Measurements from ENCODE around the gene RPL13A. TPM values are rescaled to one million over a fixed set of nuclear protein-coding genes. Genes with fewer than 3 reads are reported as not detected.
A peak's percentile ranks its signal among the peaks of the same experiment; 100 is the strongest.
"Not testable (repeated sequence)": the region's sequence is repeated elsewhere in the genome, so short reads cannot be mapped to it uniquely, and the experiment has no call there.

Gene RPL13A
- total RNA-seq, 1 experiment from 2014 or later: 1,714 TPM

DNA sequence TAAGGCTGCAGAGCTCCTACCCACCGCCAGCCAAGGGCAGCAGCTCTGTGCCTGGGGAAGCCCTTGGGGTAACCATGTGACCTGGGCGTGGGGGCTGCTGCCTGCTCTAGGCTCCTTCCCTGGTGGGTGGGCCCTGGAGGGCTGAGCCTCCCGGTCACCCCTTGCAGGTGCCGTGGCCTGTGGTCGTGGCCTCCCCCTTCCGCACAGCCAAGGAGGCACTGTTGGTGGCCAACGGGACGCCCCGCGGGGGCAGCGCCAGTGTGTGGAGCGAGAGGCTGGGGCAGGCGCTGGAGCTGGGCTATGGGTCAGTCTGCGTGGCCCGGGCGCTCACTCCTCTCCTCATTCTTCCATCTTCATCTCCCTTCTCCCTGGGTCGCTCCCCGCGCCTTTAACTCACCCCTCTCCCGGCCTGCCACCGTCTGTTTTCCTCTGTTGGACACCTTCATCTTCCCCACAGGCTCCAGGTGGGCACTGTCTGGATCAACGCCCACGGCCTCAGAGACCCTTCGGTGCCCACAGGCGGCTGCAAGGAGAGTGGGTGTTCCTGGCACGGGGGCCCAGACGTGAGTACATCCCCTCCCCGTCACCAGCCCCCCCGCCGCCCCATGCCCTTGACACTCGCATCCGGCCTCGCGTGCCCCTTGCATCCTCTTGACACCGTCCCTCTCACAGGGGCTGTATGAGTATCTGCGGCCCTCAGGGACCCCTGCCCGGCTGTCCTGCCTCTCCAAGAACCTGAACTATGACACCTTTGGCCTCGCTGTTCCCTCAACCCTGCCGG, 23.3 kb upstream of the RPL13A start:
- H3K36me3 ChIP-seq: peaks cover 28% of the 10 kb centered on the region
- H3K27ac ChIP-seq: no peak overlapping the region
- no peak for DNase-seq (ENCODE audit: low read depth in 1 of 2, low spot score in 2 of 2)
- H3K9me3 ChIP-seq (replicated peaks): no peaks in the 10 kb centered on the region
- H3K27me3 ChIP-seq (replicated peaks): no peaks in the 10 kb centered on the region
- H3K4me3 ChIP-seq: no peak overlapping the region
- H3K4me1 ChIP-seq (replicated peaks): no peaks in the 10 kb centered on the region

DNA sequence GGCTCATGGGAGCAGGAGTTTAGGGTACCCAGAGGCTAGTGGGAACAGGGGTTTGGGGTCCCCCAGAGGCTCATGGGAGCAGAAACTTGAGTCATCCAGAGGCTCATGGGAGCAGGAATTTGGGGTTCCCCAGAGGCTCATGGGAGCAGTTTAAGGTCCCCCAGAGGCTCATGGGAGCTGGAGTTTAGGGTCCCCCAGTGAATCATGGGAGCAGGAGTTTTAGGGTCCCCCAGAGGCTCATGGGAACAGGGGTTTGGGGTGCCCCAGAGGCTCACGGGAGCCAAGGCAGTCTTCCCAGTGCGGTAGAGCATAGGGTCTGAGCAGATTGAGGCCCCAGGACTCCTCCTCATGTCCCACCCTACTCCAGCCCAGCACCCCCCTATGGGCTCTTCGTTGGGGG, 22.0 kb upstream of the RPL13A start:
- no peaks in the 10 kb centered on the region for H3K4me1 ChIP-seq (replicated peaks)
- no peaks in the 10 kb centered on the region for H3K9me3 ChIP-seq (replicated peaks)
- H3K27me3 ChIP-seq (replicated peaks): no peaks in the 10 kb centered on the region
- H3K36me3 ChIP-seq: peaks cover 29% of the 10 kb centered on the region
- H3K4me3 ChIP-seq: no peak overlapping the region
- DNase-seq (ENCODE audit: low read depth in 1 of 2, low spot score in 2 of 2): no peak
- H3K27ac ChIP-seq: no peak overlapping the region

DNA sequence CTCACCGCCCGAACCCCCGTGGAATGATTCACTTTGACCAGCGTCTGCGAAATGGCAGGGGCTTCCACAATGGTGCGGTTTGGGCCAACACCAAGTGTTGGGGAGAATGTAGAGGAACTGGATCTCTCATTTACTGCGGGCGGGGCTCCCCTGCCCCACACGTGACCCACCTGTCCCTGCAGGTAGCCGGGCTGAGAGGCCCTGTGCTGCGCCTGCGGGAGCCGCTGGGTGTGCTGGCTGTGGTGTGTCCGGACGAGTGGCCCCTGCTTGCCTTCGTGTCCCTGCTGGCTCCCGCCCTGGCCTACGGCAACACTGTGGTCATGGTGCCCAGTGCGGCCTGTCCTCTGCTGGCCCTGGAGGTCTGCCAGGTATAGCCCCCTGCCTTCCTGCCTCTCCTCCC, 19.2 kb upstream of the RPL13A start:
- DNase-seq (ENCODE audit: low read depth in 1 of 2, low spot score in 2 of 2): no peak
- H3K4me1 ChIP-seq (replicated peaks): no peaks in the 10 kb centered on the region
- H3K36me3 ChIP-seq: peaks cover 29% of the 10 kb centered on the region
- no peaks in the 10 kb centered on the region for H3K9me3 ChIP-seq (replicated peaks)
- H3K27ac ChIP-seq: no peak overlapping the region
- no peaks in the 10 kb centered on the region for H3K27me3 ChIP-seq (replicated peaks)
- no peak overlapping the region for H3K4me3 ChIP-seq

DNA sequence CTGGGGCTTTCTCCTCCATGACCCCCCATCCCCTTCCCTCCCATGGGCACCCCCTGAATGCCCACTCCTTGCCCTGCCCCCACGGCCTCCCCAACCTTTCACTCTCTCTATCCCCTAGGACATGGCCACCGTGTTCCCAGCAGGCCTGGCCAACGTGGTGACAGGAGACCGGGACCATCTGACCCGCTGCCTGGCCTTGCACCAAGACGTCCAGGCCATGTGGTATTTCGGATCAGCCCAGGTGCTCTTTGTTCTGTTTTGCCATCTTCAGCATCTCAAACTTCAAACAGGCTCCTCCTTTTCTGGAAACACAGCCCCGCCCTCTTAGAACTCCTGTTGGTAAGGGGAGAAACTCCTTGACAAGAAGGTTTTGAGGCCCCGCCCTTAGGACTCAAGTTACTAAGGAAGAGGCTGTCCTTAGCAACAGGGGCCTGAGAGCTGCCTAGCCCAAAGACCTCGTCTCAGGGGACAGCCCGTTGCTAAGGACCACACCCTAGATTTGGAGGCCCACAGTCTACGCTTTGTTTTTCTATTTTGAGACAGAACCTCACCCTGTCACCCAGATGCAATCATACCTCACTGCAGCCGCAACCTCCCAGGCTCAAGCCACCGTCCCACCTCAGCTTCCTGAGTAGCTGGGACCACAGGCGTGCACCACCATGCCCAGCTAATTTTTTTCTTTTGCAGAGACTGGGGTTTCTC, 18.5 kb upstream of the RPL13A start:
- no peak for DNase-seq (ENCODE audit: low read depth in 1 of 2, low spot score in 2 of 2)
- no peaks in the 10 kb centered on the region for H3K9me3 ChIP-seq (replicated peaks)
- no peak overlapping the region for H3K27ac ChIP-seq
- H3K27me3 ChIP-seq (replicated peaks): no peaks in the 10 kb centered on the region
- H3K4me3 ChIP-seq: no peak overlapping the region
- peaks cover 27% of the 10 kb centered on the region for H3K36me3 ChIP-seq
- H3K4me1 ChIP-seq (replicated peaks): peaks cover 4% of the 10 kb centered on the region

DNA sequence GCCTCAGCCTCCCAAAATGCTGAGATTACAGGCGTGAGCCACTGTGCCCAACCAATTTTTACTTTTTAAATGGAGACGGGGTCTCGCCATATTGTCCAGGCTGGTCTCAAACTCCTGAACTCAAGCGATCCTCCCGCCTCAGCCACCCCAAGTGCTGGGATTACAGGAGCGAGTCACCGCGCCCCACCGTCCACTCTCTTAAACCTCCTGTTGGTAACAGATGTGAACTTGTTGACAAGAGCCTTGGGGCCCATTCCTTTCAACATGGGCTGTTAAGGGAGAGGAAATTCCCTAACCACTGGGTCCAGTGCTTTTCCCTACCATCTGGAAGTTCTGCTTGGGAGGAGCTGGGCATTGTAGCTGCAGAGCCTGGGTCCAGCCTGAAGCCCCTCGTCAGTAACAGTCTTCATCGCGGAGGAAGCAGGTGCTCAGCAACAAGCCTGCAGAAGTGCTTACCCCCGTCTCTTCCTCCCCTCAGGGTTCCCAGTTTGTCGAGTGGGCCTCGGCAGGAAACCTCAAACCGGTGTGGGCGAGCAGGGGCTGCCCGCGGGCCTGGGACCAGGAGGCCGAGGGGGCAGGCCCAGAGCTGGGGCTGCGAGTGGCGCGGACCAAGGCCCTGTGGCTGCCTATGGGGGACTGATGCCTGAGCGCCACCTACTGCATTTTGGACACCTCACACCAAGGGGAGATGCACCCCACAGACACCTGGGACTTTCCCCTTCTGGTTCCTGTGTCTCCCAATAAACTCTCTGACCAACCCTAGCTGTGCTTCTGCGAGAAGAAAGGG, 17.4 kb upstream of the RPL13A start:
- Histone ChIP-seq H3K36me3 (peaks cover 21% of the 10 kb centered on the region), H3K4me1 (replicated peaks) (peaks cover 4% of the 10 kb centered on the region), H3K9me3 (replicated peaks) (no peaks in the 10 kb centered on the region), H3K27ac (no peak overlapping the region), H3K27me3 (replicated peaks) (no peaks in the 10 kb centered on the region), H3K4me3 (no peak overlapping the region)
- DNase-seq (ENCODE audit: low read depth in 1 of 2, low spot score in 2 of 2): no peak

DNA sequence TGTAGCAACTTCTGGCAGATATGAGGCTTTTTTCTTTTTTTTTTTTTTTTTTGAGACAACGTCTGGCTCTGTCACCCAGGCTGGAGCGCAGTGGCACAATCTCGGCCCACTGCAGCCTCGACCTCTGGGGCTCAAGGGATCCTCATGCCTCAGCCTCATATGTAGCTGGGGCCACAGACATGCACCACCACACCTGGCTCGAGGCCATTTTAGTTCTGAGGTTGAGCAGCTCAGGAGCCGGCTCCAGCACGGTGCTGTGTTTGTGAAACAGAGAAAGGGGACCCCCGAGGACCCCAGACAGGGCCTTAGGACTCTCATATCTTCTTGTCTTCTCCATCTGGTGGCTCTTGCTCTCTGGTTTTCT, 16.8 kb upstream of the RPL13A start:
- Histone ChIP-seq H3K9me3 (replicated peaks) (no peaks in the 10 kb centered on the region), H3K27me3 (replicated peaks) (no peaks in the 10 kb centered on the region), H3K27ac (no peak overlapping the region), H3K4me3 (no peak overlapping the region), H3K4me1 (replicated peaks) (peaks cover 4% of the 10 kb centered on the region), H3K36me3 (peaks cover 16% of the 10 kb centered on the region)
- no peak for DNase-seq (ENCODE audit: low read depth in 1 of 2, low spot score in 2 of 2)

DNA sequence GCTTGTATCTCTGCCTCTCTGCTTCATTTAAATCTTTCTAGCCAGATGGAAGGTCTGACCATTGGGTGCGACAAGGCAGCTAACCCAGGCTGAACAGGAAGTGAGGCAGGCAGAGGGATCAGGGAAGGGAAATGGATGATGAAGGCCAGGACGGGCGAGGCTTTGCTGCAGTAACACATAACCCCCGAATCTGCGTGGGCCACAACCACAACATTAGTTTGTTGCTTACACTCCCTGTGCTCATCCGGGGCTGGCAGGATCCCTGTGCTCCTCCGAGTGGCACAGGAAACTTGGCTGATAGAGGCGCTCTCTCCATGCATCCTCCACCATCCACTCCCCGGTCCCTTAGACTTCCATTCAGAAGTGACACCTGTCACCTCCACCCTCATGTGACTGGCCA, 14.5 kb upstream of the RPL13A start:
- Histone ChIP-seq H3K27me3 (replicated peaks) (no peaks in the 10 kb centered on the region), H3K4me3 (no peak overlapping the region), H3K36me3 (peaks cover 11% of the 10 kb centered on the region), H3K27ac (no peak overlapping the region), H3K4me1 (replicated peaks) (peaks cover 4% of the 10 kb centered on the region), H3K9me3 (replicated peaks) (no peaks in the 10 kb centered on the region)
- no peak for DNase-seq (ENCODE audit: low read depth in 1 of 2, low spot score in 2 of 2)

DNA sequence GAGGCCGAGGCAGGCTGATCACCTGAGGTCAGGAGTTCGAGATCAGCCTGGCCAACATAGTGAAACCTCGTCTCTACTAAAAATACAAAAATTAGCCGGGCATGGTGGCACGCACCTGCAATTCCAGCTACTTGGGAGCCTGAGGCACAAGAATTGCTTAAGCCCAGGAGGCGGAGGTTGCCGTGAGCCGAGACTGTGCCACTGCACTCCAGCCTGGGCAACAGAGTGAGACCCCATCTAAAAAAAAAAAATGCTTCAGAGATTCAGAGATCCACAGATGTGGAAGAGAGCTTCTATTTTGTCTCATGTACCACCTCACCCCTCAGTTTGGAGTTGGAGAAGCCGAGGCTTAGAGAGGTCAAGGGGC, 13.9 kb upstream of the RPL13A start:
- Histone ChIP-seq H3K36me3 (peaks cover 11% of the 10 kb centered on the region), H3K4me3 (peak overlapping the region; percentile 53)
- H3K9me3 ChIP-seq (replicated peaks); DNase-seq (ENCODE audit: low read depth in 1 of 2, low spot score in 2 of 2); H3K27ac ChIP-seq; H3K4me1 ChIP-seq (replicated peaks); H3K27me3 ChIP-seq (replicated peaks): not testable (repeated sequence)

DNA sequence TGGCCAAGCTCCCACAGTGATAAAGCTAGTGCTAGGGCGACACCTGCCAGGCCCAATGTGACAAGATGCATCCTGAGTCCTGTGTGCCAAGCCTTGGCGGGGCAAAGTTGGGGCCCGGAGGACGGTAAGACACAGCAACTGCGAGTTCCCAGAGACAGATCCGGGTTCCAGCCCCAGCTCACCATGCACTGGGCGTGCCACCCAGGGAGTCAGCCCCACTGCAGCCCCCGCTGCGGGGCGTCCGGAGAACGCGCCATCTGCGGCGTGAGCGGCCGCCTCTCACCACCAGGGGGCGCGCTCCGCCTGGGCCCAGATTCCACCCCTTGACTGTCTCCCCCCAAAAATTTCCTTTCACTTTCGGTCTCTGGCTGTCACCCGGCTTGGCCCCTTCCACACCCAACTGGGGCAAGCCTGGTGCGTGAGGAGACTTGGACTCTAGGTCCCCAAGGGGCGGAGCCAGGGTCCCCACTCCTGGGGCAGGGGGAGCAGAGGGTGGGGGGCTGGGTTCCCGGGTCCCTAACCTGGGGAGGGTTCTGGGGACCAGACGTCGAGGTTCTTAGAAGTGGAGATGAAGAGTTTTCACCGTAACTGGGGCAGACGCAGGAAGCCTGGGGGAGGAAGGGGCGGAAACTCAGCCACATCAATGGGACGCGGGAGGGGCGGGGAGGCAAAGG, 13.4 kb upstream of the RPL13A start, which contains the start of gene FLT3LG:
Gene FLT3LG, plus strand, starts transcription at position 348 of the 674 bp plus-strand sequence. CDS start 425 bp downstream, outside the sequence.
- peak; percentile 79 to 81 for DNase-seq (ENCODE audit: low read depth in 1 of 2, low spot score in 2 of 2)
- Histone ChIP-seq H3K4me1 (replicated peaks) (peaks cover 4% of the 10 kb centered on the region), H3K36me3 (peaks cover 7% of the 10 kb centered on the region), H3K9me3 (replicated peaks) (no peaks in the 10 kb centered on the region), H3K27me3 (replicated peaks) (no peaks in the 10 kb centered on the region), H3K27ac (peak within 1 kb of the TSS; percentile 41; the same call in 1 of the 2 replicates), H3K4me3 (peak within 1 kb of the TSS; percentile 53)

DNA sequence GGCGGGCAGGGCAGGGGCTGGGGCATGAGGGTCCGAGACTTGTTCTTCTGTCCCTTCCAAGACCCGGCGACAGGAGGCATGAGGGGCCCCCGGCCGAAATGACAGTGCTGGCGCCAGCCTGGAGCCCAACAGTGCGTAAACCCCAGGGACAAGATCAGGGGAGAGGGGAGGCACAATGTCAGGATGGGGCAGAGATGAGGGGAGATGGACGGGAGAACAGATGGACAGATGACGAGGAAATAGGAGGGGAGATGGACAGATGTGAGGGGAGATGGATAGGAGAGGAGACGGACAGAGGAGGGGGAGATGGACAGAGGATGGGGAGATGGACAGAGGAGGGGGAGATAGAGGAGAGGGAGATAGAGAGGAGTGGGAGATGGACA, 12.9 kb upstream of the RPL13A start:
- 0 out of 2 replicates have a peak overlapping the region, but pooled peaks have one; percentile 41 for H3K27ac ChIP-seq
- peaks cover 4% of the 10 kb centered on the region for H3K4me1 ChIP-seq (replicated peaks)
- peaks cover 5% of the 10 kb centered on the region for H3K36me3 ChIP-seq
- H3K4me3 ChIP-seq: peak overlapping the region; percentile 53
- no peak for DNase-seq (ENCODE audit: low read depth in 1 of 2, low spot score in 2 of 2)
- no peaks in the 10 kb centered on the region for H3K27me3 ChIP-seq (replicated peaks)
- H3K9me3 ChIP-seq (replicated peaks): no peaks in the 10 kb centered on the region

DNA sequence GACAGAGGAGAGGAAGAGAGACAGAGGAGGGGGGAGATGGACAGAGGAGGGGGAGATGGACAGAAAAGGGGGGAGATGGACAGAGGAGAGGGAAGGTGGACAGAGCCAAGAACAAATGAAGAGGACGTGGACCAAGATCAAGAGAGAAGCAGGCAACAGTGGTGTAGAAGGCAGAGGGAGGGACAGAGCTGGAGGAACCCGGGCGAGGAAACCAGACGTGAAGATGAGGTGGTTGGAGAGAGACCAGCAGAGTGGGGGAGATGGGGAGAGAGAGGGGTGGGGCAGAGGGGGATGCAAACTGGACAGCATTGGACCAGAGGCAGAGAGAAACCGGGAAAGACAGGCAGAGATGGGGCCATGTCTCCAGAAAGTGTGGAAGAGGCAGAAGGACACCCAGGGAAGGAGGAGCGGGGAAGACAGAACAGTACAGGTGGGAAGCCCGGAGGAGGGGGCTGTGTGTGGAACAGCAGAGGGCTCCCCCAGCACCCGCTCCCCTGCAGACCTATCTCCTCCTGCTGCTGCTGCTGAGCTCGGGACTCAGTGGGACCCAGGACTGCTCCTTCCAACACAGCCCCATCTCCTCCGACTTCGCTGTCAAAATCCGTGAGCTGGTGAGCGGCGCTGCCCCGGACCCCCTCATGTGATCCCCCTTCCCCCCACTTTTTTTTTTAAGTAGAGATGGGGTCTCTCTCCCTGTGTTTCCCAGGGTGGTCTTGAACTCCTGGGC, 12.1 kb upstream of the RPL13A start:
- DNase-seq (ENCODE audit: low read depth in 1 of 2, low spot score in 2 of 2): no peak
- no peaks in the 10 kb centered on the region; the same call in 1 of the 2 replicates for H3K36me3 ChIP-seq
- H3K9me3 ChIP-seq (replicated peaks): no peaks in the 10 kb centered on the region
- H3K4me3 ChIP-seq: no peak overlapping the region
- H3K4me1 ChIP-seq (replicated peaks): peaks cover 4% of the 10 kb centered on the region
- no peaks in the 10 kb centered on the region for H3K27me3 ChIP-seq (replicated peaks)
- no peak overlapping the region for H3K27ac ChIP-seq

DNA sequence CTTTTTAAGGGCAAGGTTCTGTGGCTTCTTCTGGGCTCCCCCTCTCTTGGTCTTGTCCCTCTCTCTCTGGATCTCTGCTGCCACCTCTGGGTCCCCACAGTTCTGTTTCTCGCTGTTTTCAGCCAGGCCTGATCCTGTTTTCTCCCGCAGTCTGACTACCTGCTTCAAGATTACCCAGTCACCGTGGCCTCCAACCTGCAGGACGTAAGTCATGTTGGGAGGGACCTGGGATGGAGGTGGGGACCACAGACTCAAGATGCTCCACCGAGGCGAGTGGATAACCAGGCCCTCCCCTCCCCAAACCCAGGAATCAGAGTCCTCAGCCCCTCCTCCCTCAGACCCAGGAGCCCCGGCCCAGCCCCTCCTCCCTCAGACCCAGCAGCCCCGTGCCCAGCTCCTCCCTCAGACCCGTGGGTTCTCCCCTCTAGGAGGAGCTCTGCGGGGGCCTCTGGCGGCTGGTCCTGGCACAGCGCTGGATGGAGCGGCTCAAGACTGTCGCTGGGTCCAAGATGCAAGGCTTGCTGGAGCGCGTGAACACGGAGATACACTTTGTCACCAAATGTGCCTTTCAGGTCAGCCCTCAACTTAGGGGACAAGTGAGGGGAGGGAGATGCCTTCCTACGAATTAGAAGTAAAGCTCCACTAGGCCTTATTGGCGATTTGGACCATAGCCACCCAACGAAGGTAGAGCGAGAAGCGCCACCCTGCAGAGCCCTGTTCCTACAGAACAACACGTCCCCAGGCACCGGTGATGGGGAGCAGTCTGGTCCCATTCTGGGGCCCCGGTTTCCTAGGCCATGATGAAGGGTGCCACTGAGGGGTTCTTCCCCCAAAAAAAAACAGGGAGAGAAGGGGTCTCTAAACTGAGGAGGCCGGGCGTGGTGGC, 11.2 kb upstream of the RPL13A start:
- no peaks in the 10 kb centered on the region for H3K36me3 ChIP-seq
- H3K9me3 ChIP-seq (replicated peaks): no peaks in the 10 kb centered on the region
- H3K4me3 ChIP-seq: no peak overlapping the region
- no peak for DNase-seq (ENCODE audit: low read depth in 1 of 2, low spot score in 2 of 2)
- no peaks in the 10 kb centered on the region for H3K27me3 ChIP-seq (replicated peaks)
- no peak overlapping the region for H3K27ac ChIP-seq
- H3K4me1 ChIP-seq (replicated peaks): peaks cover 4% of the 10 kb centered on the region
